HUES48 (cell line): ENCODE measurements around the gene TEX35.
"Not testable (repeated sequence)": the region's sequence is repeated elsewhere in the genome, so short reads cannot be mapped to it uniquely, and the experiment has no call there.

Source experiments
- H3K27ac ChIP-seq: one replicate; pipeline ENCODE4 v1.7.0; 2013; ENCODE audit warnings: low read depth, low read length, inconsistent platforms
- H3K27me3 ChIP-seq: 2 replicates; pipeline ENCODE4 v1.6.1; 2013; ENCODE audit warnings: mild to moderate bottlenecking, low read length; ENCODE audit not compliant: control insufficient read depth, insufficient read depth
- H3K36me3 ChIP-seq: 2 replicates; pipeline ENCODE4 v1.6.1; 2013; ENCODE audit warnings: low read length; ENCODE audit not compliant: control insufficient read depth, insufficient read depth
- H3K4me1 ChIP-seq: 2 replicates; pipeline ENCODE4 v1.6.1; 2013; ENCODE audit warnings: mild to moderate bottlenecking, low read length; ENCODE audit not compliant: control insufficient read depth, insufficient read depth
- H3K4me3 ChIP-seq: 2 replicates; pipeline ENCODE4 v1.5.1; 2013; ENCODE audit warnings: mild to moderate bottlenecking, low read depth, low read length
- H3K9ac ChIP-seq: 2 replicates; pipeline ENCODE4 v1.6.1; 2013; ENCODE audit warnings: mild to moderate bottlenecking, low read depth, low read length, moderate library complexity
- H3K9me3 ChIP-seq: 2 replicates; pipeline ENCODE4 v1.6.1; 2013; ENCODE audit warnings: low read length; ENCODE audit not compliant: control insufficient read depth, insufficient read depth

TEX35 gene

DNA sequence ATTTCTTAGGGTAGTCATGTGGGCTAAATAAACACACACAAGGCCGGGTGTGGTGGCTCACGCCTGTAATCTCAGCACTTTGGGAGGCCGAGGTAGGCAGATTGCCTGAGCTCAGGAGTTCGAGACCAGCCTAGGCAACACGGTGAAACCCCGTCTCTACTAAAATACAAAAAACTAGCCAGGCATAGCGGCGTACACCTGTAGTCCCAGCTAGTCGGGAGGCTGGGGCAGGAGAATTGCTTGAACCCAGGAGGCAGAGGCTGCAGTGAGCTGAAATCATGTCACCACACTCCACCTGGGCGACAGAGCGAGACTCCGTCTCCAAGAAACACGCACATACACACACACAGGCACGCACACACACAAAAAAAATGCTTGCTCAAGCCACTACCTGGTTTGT lies 9.6 kb upstream of the TEX35 start:
- not testable (repeated sequence) for H3K9ac ChIP-seq, H3K4me3 ChIP-seq, H3K4me1 ChIP-seq, H3K27ac ChIP-seq, H3K36me3 ChIP-seq, H3K9me3 ChIP-seq, H3K27me3 ChIP-seq

DNA sequence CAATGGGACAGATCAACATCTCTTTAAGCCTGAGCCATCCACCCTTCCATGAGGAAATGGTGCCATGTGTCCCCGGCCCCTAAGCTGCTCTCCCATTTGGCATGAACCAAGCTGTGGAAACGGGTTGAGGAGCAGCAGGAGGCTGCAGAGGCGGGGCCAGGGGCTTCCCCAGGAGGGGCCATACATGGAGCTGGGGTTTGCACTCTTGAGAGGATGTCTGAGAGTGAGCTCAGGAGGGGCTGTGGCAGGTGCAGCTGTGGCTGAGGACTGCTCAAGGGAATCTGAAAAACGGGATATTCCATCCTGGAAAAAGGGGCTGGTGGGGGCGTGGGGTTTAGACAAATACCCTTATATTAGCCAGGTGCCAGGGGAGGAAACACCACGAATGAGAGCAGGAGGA lies 9.1 kb upstream of the TEX35 start:
- H3K36me3 ChIP-seq, result no peaks in the 10 kb centered on the region
- no peak overlapping the region for H3K27ac ChIP-seq
- no peaks in the 10 kb centered on the region for H3K9me3 ChIP-seq
- no peak overlapping the region for H3K9ac ChIP-seq
- no peak overlapping the region for H3K4me3 ChIP-seq
- H3K4me1 ChIP-seq, result no peaks in the 10 kb centered on the region
- H3K27me3 ChIP-seq, result no peaks in the 10 kb centered on the region

DNA sequence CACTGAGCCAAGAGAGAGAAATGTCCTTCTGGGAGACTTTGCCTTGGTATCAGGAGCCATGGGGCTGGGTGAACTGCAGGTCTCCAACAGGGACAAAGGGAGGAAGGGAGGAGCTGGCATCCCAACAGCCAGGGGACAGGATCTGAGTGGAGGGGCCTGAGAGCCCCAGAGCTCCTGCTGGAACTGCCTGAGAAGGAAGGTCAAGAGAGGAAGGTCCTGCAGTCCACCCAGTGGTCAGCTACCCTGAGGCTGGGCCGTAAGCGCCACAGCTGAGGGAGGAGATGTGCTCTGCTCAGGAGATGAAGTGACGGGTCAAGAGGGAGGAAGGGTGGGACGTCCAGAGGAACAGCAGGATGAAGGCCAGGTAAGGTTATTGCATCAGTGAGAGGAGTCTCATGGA lies 8.6 kb upstream of the TEX35 start:
- no peaks in the 10 kb centered on the region for H3K9me3 ChIP-seq
- H3K9ac ChIP-seq, result no peak overlapping the region
- no peaks in the 10 kb centered on the region for H3K4me1 ChIP-seq
- no peak overlapping the region for H3K4me3 ChIP-seq
- no peaks in the 10 kb centered on the region for H3K27me3 ChIP-seq
- no peaks in the 10 kb centered on the region for H3K36me3 ChIP-seq
- H3K27ac ChIP-seq, result no peak overlapping the region

DNA sequence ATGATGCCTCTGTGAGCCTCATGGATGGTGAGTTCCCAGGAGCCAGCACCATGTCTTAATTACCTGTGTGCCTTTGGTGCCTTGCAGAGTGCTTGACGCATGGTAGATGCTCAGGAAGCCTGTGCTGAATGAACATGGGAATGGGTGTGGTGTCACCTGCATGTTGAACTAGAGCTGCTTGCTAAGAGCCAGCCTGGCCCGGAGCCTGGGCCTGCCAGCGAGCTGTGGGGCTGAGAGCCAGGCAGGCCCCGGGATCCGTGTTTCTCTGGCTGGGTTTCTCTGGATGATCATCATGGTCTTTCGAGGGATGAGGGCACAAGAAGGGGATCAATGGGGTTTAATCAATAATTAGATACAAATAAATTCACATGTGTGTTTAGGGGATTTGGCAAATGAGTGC lies 6.7 kb upstream of the TEX35 start:
- Histone ChIP-seq H3K4me3 (no peak overlapping the region), H3K27me3 (no peaks in the 10 kb centered on the region), H3K4me1 (no peaks in the 10 kb centered on the region), H3K9ac (no peak overlapping the region), H3K9me3 (no peaks in the 10 kb centered on the region), H3K36me3 (no peaks in the 10 kb centered on the region), H3K27ac (no peak overlapping the region)

DNA sequence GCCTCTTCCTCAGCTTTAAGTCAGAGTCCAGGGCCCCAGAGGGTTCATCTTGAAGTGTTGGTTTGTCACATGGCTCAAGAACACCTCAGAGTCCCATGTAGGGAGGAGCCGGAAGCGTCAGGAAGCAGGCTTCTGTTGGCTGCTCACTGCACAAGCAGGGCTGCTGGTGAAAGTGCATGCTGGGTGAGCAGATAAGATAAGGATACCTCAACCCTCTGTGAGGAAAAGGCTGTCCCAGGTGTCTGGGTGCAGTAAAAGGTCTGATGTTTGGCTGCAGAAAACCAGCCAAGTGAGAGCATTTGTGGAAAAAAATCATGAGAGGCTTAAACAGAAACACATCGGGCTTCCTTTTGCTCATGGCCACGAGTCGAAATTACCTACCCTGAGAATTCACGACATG lies 6.2 kb upstream of the TEX35 start:
- Histone ChIP-seq H3K9ac (no peak overlapping the region), H3K27me3 (no peaks in the 10 kb centered on the region), H3K4me1 (no peaks in the 10 kb centered on the region), H3K36me3 (no peaks in the 10 kb centered on the region), H3K4me3 (no peak overlapping the region), H3K9me3 (no peaks in the 10 kb centered on the region), H3K27ac (no peak overlapping the region)

DNA sequence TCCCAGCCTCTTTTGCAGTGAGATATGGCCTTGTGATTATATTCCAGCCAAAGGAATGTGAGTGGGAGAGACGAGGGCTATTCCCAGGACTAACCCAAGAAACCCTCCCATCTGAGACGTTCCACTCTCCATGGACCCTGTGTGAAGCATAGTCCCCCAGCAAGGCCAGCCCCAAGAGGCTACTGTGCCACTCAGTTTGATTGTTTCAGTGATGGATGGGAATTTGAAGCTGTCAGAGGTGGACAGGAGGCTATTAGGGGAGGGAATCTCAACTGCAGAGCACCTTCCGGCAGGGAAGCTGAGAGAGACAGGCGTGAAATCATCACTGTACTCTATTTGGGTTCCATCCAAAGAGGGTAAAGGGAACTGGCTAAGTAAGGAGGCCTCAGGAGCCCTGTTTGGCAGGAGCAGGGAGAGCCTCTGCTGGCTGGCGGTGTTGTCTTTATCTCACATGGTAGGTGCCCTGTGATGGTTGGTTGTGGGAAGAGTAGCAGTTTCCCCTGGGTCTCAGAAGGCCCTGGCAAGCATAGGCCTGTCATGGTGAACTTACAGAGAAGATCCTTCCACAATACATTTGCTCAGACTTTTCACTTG lies 3.4 kb upstream of the TEX35 start:
- Histone ChIP-seq H3K27ac (no peak overlapping the region), H3K36me3 (no peaks in the 10 kb centered on the region), H3K4me3 (no peak overlapping the region), H3K4me1 (no peaks in the 10 kb centered on the region), H3K9ac (no peak overlapping the region), H3K27me3 (no peaks in the 10 kb centered on the region), H3K9me3 (no peaks in the 10 kb centered on the region)

DNA sequence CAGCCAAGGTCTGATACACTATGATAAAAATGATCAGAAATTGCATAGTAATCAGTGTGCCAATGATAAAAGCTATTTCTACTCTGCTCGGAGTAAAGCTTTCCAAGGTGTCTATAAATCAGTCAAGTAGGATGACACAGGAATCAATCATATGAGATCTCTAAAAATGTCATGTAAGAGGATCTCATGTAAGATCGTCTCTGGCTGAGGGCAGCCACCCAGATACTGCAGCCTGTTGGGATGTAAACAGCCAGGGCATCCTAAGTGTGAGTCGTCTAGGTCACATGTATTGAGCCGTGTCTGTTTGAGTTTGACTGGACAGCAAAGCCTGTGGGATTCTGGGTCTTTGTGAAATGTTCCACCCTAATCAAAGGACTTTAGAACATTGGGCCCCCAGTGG lies 2.8 kb upstream of the TEX35 start:
- no peaks in the 10 kb centered on the region for H3K4me1 ChIP-seq
- no peaks in the 10 kb centered on the region for H3K9me3 ChIP-seq
- H3K36me3 ChIP-seq, result no peaks in the 10 kb centered on the region
- no peaks in the 10 kb centered on the region for H3K27me3 ChIP-seq
- H3K27ac ChIP-seq, result no peak overlapping the region
- H3K9ac ChIP-seq, result no peak overlapping the region
- no peak overlapping the region for H3K4me3 ChIP-seq

DNA sequence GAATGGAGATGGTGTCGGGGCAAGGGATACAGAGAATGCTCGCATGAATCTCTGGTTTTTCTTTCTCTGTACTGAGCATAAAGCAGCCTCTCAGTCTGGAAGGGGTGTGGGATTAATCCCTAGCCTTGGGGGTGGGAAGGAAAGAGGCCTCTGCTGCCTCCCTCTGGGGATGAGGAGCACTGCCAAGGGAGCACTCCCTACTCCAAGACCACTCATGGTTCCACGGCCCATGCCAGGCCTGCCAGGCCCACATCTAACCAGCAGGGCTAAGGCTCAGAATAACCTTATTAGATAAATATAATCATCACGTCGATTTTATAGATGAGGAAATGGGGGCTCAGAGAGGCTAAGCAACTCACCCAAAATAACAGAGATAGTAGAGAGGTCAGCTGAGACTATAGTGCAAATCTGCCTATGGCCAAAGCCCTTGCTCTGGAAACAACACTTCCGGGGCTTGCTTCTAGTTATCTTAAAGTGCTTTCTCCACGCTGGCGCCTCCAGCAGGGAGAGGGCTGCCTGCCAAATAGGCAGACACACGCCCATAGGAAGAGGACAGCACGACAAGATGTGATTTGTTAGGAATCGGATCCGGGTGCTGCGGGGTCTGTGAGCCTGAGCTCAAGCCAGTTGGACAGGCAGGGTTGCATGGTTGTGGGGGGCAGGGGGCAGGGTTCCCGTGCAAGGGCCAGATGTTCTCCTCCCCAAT lies 522 bp downstream of the TEX35 start:
- Histone ChIP-seq H3K27ac (no peak overlapping the region), H3K9ac (no peak overlapping the region), H3K9me3 (no peaks in the 10 kb centered on the region), H3K27me3 (no peaks in the 10 kb centered on the region), H3K36me3 (no peaks in the 10 kb centered on the region), H3K4me3 (no peak overlapping the region), H3K4me1 (no peaks in the 10 kb centered on the region)

DNA sequence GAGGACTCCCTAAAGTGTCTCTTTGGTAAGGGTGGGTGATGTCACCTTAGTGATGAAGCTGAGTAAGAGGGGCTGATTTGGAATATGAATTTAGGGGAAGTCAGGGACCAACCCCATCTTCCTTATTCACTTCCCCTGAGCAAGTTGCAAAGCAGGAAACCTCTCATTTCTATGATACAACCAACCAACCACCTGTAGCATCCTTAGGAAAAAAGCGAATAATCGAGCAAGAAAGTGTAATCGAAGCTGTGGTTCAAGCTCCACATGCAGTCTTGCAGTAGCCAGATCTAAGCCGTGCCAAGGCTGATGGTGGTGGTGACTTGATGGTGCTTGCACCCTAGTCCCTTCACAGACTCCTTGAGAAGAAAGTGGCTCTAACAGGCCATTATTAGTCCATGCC lies 3.2 kb downstream of the TEX35 start:
- Histone ChIP-seq H3K27me3 (no peaks in the 10 kb centered on the region), H3K36me3 (no peaks in the 10 kb centered on the region), H3K27ac (no peak overlapping the region), H3K4me3 (no peak overlapping the region), H3K9ac (no peak overlapping the region), H3K9me3 (no peaks in the 10 kb centered on the region), H3K4me1 (no peaks in the 10 kb centered on the region)

DNA sequence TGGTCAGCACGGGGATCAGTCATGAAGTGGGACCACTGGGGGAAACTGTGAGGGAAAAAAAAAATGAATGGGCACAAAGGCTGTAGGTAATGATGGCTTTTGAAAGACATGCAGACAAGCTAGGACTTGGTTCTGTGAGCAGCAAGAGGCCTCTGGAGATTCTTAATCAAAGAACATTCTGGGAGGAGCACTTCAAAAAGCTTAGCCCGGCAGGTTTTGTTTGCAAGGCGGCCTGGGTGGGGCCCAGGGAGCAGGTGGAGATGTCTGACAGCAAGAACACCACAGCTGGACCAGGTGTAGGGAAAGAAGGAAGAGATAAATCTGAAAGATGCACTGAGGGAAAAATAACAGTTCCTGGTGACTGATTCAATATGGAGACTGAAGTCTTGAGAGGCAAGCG lies 6.0 kb downstream of the TEX35 start:
- no peaks in the 10 kb centered on the region for H3K36me3 ChIP-seq
- no peaks in the 10 kb centered on the region for H3K27me3 ChIP-seq
- H3K27ac ChIP-seq, result no peak overlapping the region
- no peak overlapping the region for H3K9ac ChIP-seq
- H3K4me1 ChIP-seq, result no peaks in the 10 kb centered on the region
- H3K4me3 ChIP-seq, result no peak overlapping the region
- no peaks in the 10 kb centered on the region for H3K9me3 ChIP-seq

DNA sequence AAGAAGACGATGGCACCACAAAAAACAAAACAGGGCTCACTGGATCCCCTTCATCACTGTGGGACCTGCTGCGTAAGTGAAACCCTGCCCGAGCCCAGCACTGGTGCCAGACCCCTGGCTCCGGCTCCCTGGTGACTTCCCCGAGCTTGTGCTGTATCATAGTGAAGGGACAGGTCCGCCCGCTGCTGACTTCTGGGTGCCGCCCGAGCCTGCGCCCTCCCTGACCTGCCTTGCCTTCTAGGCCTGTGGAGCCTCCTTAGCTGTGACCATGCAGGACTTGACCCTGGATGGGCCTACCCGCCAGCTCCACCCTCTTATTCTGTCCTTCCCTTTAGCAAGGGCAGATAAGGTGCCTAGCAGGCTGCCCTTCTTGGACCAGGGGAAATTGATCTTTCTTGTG lies 7.9 kb downstream of the TEX35 start:
- Histone ChIP-seq H3K9me3 (no peaks in the 10 kb centered on the region), H3K4me1 (no peaks in the 10 kb centered on the region), H3K9ac (no peak overlapping the region), H3K27me3 (no peaks in the 10 kb centered on the region), H3K36me3 (no peaks in the 10 kb centered on the region), H3K4me3 (no peak overlapping the region), H3K27ac (no peak overlapping the region)
